Stimulated activated CD4-positive, alpha-beta T cell treated with anti-CD3 and anti-CD28 coated beads, Interleukin-4, amount 100 ng/mL, for 1 hour (primary cell): Measurements from ENCODE around the gene TBXA2R.
"Not testable (repeated sequence)": the region's sequence is repeated elsewhere in the genome, so short reads cannot be mapped to it uniquely, and the experiment has no call there.

Source experiments
- DNase-seq: peaks from one replicate; pipeline ENCODE4 v3.0.0-alpha.2; 2020

TBXA2R gene

DNA sequence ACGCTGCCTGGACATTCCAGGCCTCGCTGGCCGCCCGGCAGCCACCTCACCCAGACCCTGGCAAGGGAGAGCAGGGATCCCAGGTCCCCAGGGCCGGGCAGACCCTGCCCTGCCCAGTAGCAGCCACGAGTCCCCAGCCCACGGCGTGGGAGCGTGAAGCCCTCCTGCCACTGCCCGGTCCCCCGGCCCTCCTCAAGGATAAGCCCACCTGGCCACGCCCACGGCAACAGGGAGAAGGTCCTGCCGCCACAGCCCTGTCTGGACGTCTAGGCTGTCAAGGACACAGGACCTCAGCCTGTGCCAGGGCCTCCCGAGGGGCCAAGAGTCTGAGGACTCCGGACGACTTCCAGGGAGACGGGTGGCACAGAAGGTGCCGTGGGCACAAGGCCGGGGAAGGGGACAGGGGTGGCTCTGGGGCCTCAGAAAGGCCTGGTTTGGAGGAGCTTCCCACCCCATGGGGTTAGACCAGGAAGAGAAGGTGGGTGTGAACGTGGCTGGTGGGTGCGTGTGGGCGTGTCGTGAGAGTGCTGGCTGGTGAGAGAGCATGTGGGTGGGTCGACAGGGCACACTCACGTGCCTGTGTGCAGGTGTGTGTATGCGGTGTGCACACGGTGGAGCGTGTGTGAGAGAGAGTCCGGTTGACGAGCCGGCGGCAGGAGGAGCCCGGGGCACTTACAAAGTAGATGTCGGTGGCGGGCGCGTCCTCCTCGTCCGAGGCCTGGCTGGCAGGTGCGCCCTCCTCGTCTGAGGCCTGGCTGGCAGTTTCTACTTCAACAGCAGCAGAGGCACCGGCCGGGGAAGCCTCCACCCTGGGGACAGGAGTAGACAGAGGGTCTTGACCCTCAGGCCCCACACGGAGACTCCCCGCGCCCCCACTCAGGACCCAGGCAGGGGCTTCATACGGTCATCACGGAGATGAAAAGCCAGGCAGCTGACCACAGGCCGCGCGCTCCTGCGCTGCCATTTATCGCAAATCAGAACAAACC is 31.8 kb upstream of the TBXA2R start:
- no peak for DNase-seq

DNA sequence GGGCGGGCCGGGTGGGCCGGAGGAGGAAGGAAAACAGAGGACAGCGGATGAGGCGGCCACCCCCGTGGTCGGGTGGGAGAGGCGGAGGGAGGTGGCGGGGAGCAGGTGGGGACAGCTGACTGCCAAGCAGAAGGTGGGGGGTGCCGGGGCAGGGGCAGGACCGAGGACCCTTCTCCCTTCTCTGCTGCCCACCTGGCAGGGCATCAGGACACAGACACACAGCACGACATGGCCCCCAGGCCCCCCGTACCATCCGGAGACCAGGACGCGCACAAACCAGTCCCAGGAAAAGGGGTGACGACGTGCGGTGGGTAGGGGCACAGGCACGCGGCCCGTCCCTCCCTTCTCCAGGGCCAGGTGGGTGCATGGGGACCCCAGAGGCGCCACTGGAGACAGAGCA is 30.9 kb upstream of the TBXA2R start:
- DNase-seq = no peak

GRCh38 chr19:3636962-3637361 is 30.3 kb upstream of the TBXA2R start:
- no peak for DNase-seq

GRCh38 chr19:3636506-3636905 is 29.8 kb upstream of the TBXA2R start:
- DNase-seq = no peak

DNA sequence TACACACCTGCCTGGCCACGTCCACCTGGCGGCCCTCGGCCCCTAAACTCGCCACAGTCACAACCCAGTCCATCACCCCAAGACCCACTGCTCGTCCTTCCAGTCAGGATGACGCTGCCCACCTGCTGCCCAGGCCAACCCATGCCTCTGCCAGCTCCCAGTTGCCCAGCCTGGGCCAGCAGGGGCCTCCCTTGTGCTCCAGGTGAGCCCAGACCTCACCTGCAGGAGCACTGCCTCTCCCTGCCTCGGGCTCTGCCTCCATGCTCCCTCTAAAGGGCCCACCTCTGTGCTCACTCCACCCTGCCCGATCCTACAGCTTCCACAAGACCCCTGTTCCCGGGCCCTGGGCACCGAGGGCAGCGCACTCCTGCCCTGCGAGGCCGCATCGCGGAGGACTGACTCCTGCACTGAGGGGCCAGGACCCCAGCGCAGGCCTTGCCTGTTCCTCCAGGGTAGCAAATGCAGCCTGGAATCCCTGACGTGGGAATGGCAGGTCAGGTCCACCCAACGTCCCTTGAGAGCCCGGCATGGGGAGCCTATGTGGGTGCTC is 27.9 kb upstream of the TBXA2R start:
- no peak for DNase-seq

DNA sequence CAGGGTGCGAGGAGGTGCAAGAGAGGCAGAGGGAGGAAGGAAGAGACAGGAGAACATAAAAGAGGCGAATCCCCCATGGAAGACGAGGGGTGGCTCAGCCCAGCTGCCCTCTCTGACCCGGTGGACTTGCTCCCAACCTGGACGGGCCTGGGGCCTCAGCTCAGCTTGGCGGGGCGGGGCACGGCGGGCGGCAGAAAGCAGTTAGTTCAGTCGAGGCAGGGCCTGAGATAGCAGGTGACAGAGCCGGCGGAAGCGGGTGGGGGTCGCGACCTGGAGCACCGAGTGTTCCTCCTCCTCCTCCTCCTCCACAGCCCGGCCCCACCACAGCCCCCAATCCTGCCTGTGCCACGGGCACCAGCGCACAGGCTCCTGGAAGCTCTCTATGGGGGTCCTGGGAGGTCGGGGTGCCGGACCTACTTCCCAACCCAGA is 26.9 kb upstream of the TBXA2R start:
- DNase-seq = no peak

GRCh38 chr19:3632739-3633558 is 26.3 kb upstream of the TBXA2R start:
- DNase-seq = no peak

DNA sequence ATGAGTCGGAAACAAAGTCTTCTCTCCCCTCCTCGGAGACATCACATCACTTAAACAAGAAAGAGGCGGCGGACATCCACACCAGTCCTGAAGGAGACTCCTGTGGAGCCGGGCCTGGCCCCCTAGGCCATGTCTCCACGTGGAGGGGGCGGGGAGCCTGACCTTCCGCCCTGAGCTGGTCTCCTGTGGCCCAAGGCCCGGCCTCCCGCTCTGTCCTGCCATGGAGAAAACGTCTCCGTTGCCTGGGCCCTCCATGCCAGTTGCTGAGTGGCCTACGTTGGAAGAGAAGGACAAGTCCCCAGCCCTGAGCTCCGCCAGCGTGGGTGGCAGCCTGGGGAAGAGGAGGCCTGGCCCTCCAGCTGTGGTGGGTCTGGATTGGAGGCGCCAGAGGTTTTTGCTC is 25.4 kb upstream of the TBXA2R start:
- DNase-seq = no peak

GRCh38 chr19:3631053-3631861 is 24.6 kb upstream of the TBXA2R start:
- DNase-seq = no peak

DNA sequence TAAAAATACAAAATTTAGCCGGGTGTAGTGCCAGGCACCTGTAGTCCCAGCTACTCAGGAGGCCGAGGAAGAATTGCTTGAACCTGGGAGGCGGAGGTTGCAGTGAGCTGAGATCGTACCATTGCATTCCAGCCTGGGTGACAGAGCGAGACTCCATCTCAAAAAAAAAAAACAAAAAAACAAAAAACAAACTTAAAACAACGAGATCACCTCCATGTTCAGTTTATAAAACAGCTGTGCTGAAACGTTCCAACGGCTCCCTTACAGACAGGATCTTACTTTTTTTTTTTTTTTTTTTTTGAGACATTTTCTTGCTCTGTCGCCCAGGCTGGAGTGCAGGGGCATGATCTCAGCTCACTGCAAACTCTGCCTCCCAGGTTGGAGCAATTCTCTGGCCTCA is 22.1 kb upstream of the TBXA2R start:
- not testable (repeated sequence) for DNase-seq

GRCh38 chr19:3627351-3627723 is 20.7 kb upstream of the TBXA2R start:
- no peak for DNase-seq

- DNase-seq = peak; percentile 99
These were observed 20.0 kb upstream of the TBXA2R start, which contains the start of gene CACTIN for GRCh38 chr19:3626473-3627350. CACTIN (minus strand) TSS chr19:3626790; CDS start chr19:3626762, 28 bp downstream.

DNA sequence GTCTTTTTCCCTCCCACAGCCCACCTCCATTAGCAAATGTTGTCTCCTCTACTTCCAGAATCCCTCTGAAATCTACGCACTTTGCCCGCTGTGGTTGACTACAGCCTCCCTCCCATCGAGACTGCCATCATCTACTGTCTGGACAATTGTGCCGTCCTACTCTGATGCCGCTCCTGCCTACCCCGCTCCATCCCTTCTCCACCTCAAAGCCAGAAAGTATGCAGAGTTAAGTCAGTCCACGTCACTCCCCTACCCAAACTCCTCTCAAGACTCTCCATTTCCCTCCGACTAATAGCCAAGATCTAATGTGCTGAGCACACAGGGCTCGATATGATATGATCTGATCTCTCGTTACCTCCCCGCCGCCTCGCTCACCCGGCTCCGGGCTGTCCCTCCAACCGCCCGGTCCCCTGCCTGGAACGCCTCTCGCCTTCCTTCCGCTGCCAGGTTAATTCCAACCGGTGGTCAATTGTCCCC is 19.4 kb upstream of the TBXA2R start:
- DNase-seq = no peak

DNA sequence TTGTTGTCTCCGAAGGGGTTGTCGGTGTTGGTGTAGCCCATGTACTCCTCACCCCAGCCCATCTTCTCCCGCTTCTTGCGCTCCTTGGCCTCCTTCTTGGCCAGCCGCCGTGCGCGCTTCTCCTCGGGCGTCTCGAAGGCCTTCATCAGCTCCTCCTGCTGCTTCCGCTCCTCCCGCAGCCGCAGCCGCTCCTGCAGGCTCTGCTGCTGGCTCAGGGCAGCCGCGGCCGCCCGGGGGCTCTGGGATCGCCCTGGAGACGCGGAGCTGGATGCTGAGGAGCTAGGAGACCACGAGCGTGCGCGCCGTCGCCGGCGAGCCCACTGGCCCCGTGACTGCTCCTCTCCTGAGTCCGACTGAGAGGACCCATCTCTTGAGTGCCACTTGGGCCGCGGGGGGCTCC is 17.0 kb upstream of the TBXA2R start:
- no peak for DNase-seq

GRCh38 chr19:3622224-3622623 is 15.5 kb upstream of the TBXA2R start:
- DNase-seq = no peak

- DNase-seq = no peak
These were observed 15.0 kb upstream of the TBXA2R start for GRCh38 chr19:3621689-3622088.

- DNase-seq = no peak
These were observed 14.3 kb upstream of the TBXA2R start for GRCh38 chr19:3620817-3621547.

GRCh38 chr19:3620145-3620816 is 13.6 kb upstream of the TBXA2R start:
- DNase-seq = no peak

DNA sequence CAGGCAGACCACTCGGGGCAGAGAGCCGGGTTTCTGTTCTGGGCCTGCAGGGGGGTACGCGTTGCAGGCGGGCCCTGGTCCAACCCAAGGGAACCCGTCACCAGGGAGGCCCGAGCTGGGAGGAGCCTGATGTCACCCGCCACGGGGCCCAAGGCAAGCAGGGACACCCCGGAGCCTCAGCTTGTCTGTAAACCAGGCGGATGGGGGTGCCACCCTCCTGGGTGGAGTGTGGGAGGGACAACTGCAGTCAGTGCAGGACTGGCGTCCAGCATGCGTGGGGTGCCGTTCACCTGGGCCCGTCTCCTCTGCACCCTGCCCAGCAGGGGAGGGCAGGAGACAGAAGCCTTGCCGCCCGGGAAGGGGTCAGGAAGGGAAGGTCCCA is 12.9 kb upstream of the TBXA2R start:
- DNase-seq = no peak
